Neural progenitor cell (in vitro differentiated cells): Measurements from ENCODE around the gene ZNF316.

ENCODE experiments used
- EZH2 ChIP-seq: fragments of 200-600 bp; sonication (generic); IDR thresholded peaks from 2 replicates; pipeline ENCODE4 v1.6.1; 2017; ENCODE audit warnings: antibody characterized with exemption, mild to moderate bottlenecking, moderate library complexity
- TF ChIP-seq, protein P1 (sequence below): fragments of 200-600 bp; sonication (generic); IDR thresholded peaks from 2 replicates; pipeline ENCODE4 v1.5.1; 2017; ENCODE audit warnings: antibody characterized with exemption, mild to moderate bottlenecking

DNA sequence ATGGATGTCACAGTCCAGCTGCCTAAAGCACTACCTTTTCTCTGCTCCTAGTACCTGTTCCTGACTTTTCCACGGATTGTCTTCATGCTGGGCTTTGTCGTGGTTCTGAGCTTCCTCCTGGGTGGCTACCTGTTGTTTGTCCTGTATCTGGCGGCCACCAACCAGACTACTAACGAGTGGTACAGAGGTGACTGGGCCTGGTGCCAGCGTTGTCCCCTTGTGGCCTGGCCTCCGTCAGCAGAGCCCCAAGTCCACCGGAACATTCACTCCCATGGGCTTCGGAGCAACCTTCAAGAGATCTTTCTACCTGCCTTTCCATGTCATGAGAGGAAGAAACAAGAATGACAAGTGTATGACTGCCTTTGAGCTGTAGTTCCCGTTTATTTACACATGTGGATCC is 48.6 kb upstream of the ZNF316 start:
- TF ChIP-seq, protein P1, sequence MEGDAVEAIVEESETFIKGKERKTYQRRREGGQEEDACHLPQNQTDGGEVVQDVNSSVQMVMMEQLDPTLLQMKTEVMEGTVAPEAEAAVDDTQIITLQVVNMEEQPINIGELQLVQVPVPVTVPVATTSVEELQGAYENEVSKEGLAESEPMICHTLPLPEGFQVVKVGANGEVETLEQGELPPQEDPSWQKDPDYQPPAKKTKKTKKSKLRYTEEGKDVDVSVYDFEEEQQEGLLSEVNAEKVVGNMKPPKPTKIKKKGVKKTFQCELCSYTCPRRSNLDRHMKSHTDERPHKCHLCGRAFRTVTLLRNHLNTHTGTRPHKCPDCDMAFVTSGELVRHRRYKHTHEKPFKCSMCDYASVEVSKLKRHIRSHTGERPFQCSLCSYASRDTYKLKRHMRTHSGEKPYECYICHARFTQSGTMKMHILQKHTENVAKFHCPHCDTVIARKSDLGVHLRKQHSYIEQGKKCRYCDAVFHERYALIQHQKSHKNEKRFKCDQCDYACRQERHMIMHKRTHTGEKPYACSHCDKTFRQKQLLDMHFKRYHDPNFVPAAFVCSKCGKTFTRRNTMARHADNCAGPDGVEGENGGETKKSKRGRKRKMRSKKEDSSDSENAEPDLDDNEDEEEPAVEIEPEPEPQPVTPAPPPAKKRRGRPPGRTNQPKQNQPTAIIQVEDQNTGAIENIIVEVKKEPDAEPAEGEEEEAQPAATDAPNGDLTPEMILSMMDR, result no peak
- TF ChIP-seq EZH2, result no peak
